Adrenal gland (tissue), 5 donors: ENCODE results near the gene MET.

ENCODE experiments used
- CTCF ChIP-seq, 6 experiments: fragments of 450-650 bp in 4 of 6; fragments of 200-600 bp in 2 of 6; sonication (generic) in 1 of 6; IDR thresholded peaks; 1 replicate in 5 of 6; 2 replicates in 1 of 6; pipeline versions ENCODE4 v1.5.1 to v1.8.0; 2016 to 2021; ENCODE audit warnings: antibody characterized with exemption in 6 of 6, mild to moderate bottlenecking in 2 of 6, moderate library complexity in 1 of 6
- POLR2A ChIP-seq, 2 donors: fragments of 450-650 bp; IDR thresholded peaks; one replicate each; pipeline ENCODE4 v1.6.1; 2017; ENCODE audit warnings: antibody characterized with exemption in 2 of 2, mild to moderate bottlenecking in 2 of 2, moderate library complexity in 1 of 2
- donor health status: DM: no; HTN: no; CAD: no.

GRCh38 chr7:116772423-116772863, 100.4 kb downstream of the MET start:
- no peak for TF ChIP-seq CTCF (IDR thresholded peaks at IDR 0.05)
- no peak for TF ChIP-seq POLR2A (IDR thresholded peaks at IDR 0.05)
